Fibroblast of lung (primary cell): ENCODE results near the gene ZNF185. TPM values are rescaled to one million over a fixed set of nuclear protein-coding genes. Genes with fewer than 3 reads are reported as not detected.

Experiments
- DNase-seq, 2 donors: peaks; one replicate each; pipeline versions ENCODE4 v3.0.0 to v3.0.0-alpha.2; 2010; ENCODE audit warnings: low read depth in 2 of 2
- H2AFZ ChIP-seq: 2 replicates; pipeline ENCODE4 v1.5.1; 2012; ENCODE audit warnings: low read length, control low read depth, inconsistent platforms
- H3K27ac ChIP-seq: 2 replicates; pipeline ENCODE4 v1.5.1; 2011; ENCODE audit warnings: low read length, control low read depth; ENCODE audit not compliant: insufficient read depth
- H3K27me3 ChIP-seq: 2 replicates; pipeline ENCODE4 v1.5.1; 2011; ENCODE audit warnings: mild to moderate bottlenecking, low read length; ENCODE audit not compliant: control insufficient read depth, insufficient read depth
- H3K36me3 ChIP-seq: 2 replicates; pipeline ENCODE4 v1.5.1; 2011; ENCODE audit warnings: low read length; ENCODE audit not compliant: control insufficient read depth, insufficient read depth
- H3K4me1 ChIP-seq: 2 replicates; pipeline ENCODE4 v1.5.1; 2011; ENCODE audit warnings: low read length; ENCODE audit not compliant: control insufficient read depth, insufficient read depth; ENCODE audit errors: extremely low read depth
- H3K4me2 ChIP-seq: 2 replicates; pipeline ENCODE4 v1.5.1; 2011; ENCODE audit warnings: low read length, control low read depth; ENCODE audit not compliant: insufficient read depth; ENCODE audit errors: extremely low read depth
- H3K4me3 ChIP-seq, 4 experiments: fragments of 200-600 bp in 1 of 4; sonication (generic) in 1 of 4; replicated peaks in 1 of 4; 2 replicates each; pipeline ENCODE4 v1.5.1; 2011 to 2016; ENCODE audit warnings: low read length in 4 of 4, low read depth in 3 of 4, mild to moderate bottlenecking in 3 of 4, control low read depth in 2 of 4, inconsistent platforms in 1 of 4, mixed read lengths in 1 of 4; ENCODE audit not compliant: insufficient read depth in 1 of 4; ENCODE audit errors: control extremely low read depth in 1 of 4
- H3K79me2 ChIP-seq: 2 replicates; pipeline ENCODE4 v1.5.1; 2012; ENCODE audit warnings: mild to moderate bottlenecking, low read length, inconsistent platforms; ENCODE audit not compliant: control insufficient read depth, insufficient read depth
- H3K9ac ChIP-seq: 2 replicates; pipeline ENCODE4 v1.5.1; 2011; ENCODE audit warnings: mild to moderate bottlenecking, low read length, control low read depth; ENCODE audit not compliant: insufficient read depth
- H3K9me3 ChIP-seq: 2 replicates; pipeline ENCODE4 v1.5.1; 2012; ENCODE audit warnings: low read depth, low read length; ENCODE audit not compliant: control insufficient read depth, insufficient read depth
- H4K20me1 ChIP-seq: 2 replicates; pipeline ENCODE4 v1.5.1; 2011; ENCODE audit warnings: low read length; ENCODE audit not compliant: control insufficient read depth, insufficient read depth; ENCODE audit errors: extremely low read depth
- CTCF ChIP-seq, 2 donors: IDR thresholded peaks in 1 of 2; conservative IDR thresholded peaks in 1 of 2; 1 replicate in 1 of 2; 2 replicates in 1 of 2; pipeline ENCODE4 v1.5.1; 2011 to 2012; ENCODE audit warnings: low read length in 2 of 2, control low read depth in 1 of 2, inconsistent platforms in 1 of 2, low read depth in 1 of 2, mild to moderate bottlenecking in 1 of 2
- EZH2 ChIP-seq: IDR thresholded peaks from 2 replicates; pipeline ENCODE4 v1.5.1; 2012; ENCODE audit warnings: low read length, control low read depth, mild to moderate bottlenecking; ENCODE audit errors: missing control alignments
- polyA plus RNA-seq, 2 donors: library from polyadenylated mRNA; depleted of rRNA in 1 of 2; stranded (reverse) in 1 of 2; unstranded in 1 of 2; fragments of >200 nt; gene quantifications; 2 replicates each; pipeline ENCODE4 v1.2.1, GENCODE V29; 2011 to 2012; ENCODE audit warnings: missing spikeins in 1 of 2
- total RNA-seq: library from RNA; depleted of rRNA; stranded (reverse); fragments of >200 nt; gene quantifications from 2 replicates; pipeline ENCODE4 v1.2.1, GENCODE V29; 2014

The ZNF185 gene
- total and polyA plus RNA-seq, 2 donors (not counting 1 experiment from before 2014, with no cell fraction given): 0.66 to 4.2 TPM

GRCh38 chrX:152878976-152879755 lies 18.7 kb upstream of the ZNF185 start:
- Histone ChIP-seq H3K9me3 (no peaks in the 10 kb centered on the region), H3K4me1 (no peaks in the 10 kb centered on the region), H3K27me3 (no peaks in the 10 kb centered on the region), H3K27ac (no peak overlapping the region), H3K79me2 (no peaks in the 10 kb centered on the region), H3K36me3 (no peaks in the 10 kb centered on the region), H2AFZ (no peak overlapping the region), H3K4me3 (no peak overlapping the region), H4K20me1 (no peaks in the 10 kb centered on the region), H3K9ac (no peak overlapping the region), H3K4me2 (no peak overlapping the region)
- TF ChIP-seq CTCF (conservative IDR thresholded peaks at IDR 0.05 in 1 of 2, IDR thresholded peaks at IDR 0.05 in 1 of 2; ENCODE audit: low read depth in 1 of 2, low read length in 2 of 2) (no peak), EZH2 (no peak)
- peak in 1 of 2 donors; percentile 35 for DNase-seq

- H3K4me3 ChIP-seq: no peak overlapping the region
- no peaks in the 10 kb centered on the region for H3K4me1 ChIP-seq
- H3K27ac ChIP-seq: no peak overlapping the region
- H4K20me1 ChIP-seq: no peaks in the 10 kb centered on the region
- H3K4me2 ChIP-seq: no peak overlapping the region
- H3K9me3 ChIP-seq: no peaks in the 10 kb centered on the region
- DNase-seq: no peak
- TF ChIP-seq EZH2: no peak
- no peak for TF ChIP-seq CTCF (conservative IDR thresholded peaks at IDR 0.05 in 1 of 2, IDR thresholded peaks at IDR 0.05 in 1 of 2; ENCODE audit: low read depth in 1 of 2, low read length in 2 of 2)
- H2AFZ ChIP-seq: no peak overlapping the region
- H3K36me3 ChIP-seq: no peaks in the 10 kb centered on the region
- no peak overlapping the region for H3K9ac ChIP-seq
- H3K27me3 ChIP-seq: no peaks in the 10 kb centered on the region
- no peaks in the 10 kb centered on the region for H3K79me2 ChIP-seq
Measured at GRCh38 chrX:152881289-152881688, 16.6 kb upstream of the ZNF185 start.

- Histone ChIP-seq H3K27me3 (no peaks in the 10 kb centered on the region), H3K4me2 (no peak overlapping the region), H3K79me2 (no peaks in the 10 kb centered on the region), H3K9ac (no peak overlapping the region), H3K4me3 (no peak overlapping the region), H3K27ac (no peak overlapping the region), H3K9me3 (no peaks in the 10 kb centered on the region), H2AFZ (no peak overlapping the region), H3K4me1 (no peaks in the 10 kb centered on the region), H3K36me3 (no peaks in the 10 kb centered on the region), H4K20me1 (no peaks in the 10 kb centered on the region)
- TF ChIP-seq CTCF (conservative IDR thresholded peaks at IDR 0.05 in 1 of 2, IDR thresholded peaks at IDR 0.05 in 1 of 2; ENCODE audit: low read depth in 1 of 2, low read length in 2 of 2) (no peak), EZH2 (no peak)
- DNase-seq: no peak
Measured at GRCh38 chrX:152884171-152884570, 13.7 kb upstream of the ZNF185 start.
